Esophagus muscularis mucosa (tissue), 4 donors: ENCODE measurements around the gene MYD88.

Experiments used
- CTCF ChIP-seq, 3 experiments: fragments of 200-600 bp in 2 of 3; fragments of 450-650 bp in 1 of 3; sonication (generic) in 2 of 3; IDR thresholded peaks; one replicate each; pipeline ENCODE4 v1.5.1; 2017 to 2019; ENCODE audit warnings: antibody characterized with exemption in 3 of 3, mild to moderate bottlenecking in 2 of 3, moderate library complexity in 1 of 3
- EP300 ChIP-seq: sonication (generic); formaldehyde crosslinking; IDR thresholded peaks from one replicate; pipeline ENCODE4 v1.6.1; 2017; ENCODE audit warnings: antibody characterized with exemption
- POLR2A ChIP-seq: fragments of 450-650 bp; IDR thresholded peaks from one replicate; pipeline ENCODE4 v1.6.1; 2017; ENCODE audit warnings: antibody characterized with exemption, moderate library complexity, mild to moderate bottlenecking, low read depth
- POLR2AphosphoS5 ChIP-seq, 2 donors: sonication (generic); formaldehyde crosslinking; IDR thresholded peaks; one replicate each; pipeline ENCODE4 v1.6.1; 2017; ENCODE audit warnings: antibody characterized with exemption in 2 of 2

GRCh38 chr3:38109580-38110313 is 28.7 kb upstream of the MYD88 start:
- TF ChIP-seq CTCF (IDR thresholded peaks at IDR 0.05) (no peak), POLR2A (no peak), EP300 (no peak), POLR2AphosphoS5 (IDR thresholded peaks at IDR 0.05) (no peak)
